Retinal pigment epithelial cell (primary cell): ENCODE results near the gene MEGF6.

ENCODE experiments used
- DNase-seq: peaks from one replicate; pipeline ENCODE4 v3.0.0-alpha.2; 2010; ENCODE audit warnings: low read depth
- H3K4me3 ChIP-seq: 2 replicates; pipeline ENCODE4 v1.5.1; 2011; ENCODE audit warnings: mild to moderate bottlenecking, low read length, control low read depth, moderate library complexity
- CTCF ChIP-seq: conservative IDR thresholded peaks from 2 replicates; pipeline ENCODE4 v1.5.1; 2011; ENCODE audit warnings: low read depth, low read length, control low read depth, inconsistent platforms

Gene MEGF6

GRCh38 chr1:3581296-3582036 is 29.8 kb downstream of the MEGF6 start:
- TF ChIP-seq CTCF = no peak
- DNase-seq = no peak
- no peak overlapping the region for H3K4me3 ChIP-seq

- TF ChIP-seq CTCF = no peak
- H3K4me3 ChIP-seq = no peak overlapping the region
- DNase-seq = no peak
Measured at GRCh38 chr1:3580231-3580630, 31.1 kb downstream of the MEGF6 start.

GRCh38 chr1:3579626-3580025 is 31.7 kb downstream of the MEGF6 start:
- TF ChIP-seq CTCF = no peak
- no peak overlapping the region for H3K4me3 ChIP-seq
- no peak for DNase-seq

- TF ChIP-seq CTCF = no peak
- no peak overlapping the region for H3K4me3 ChIP-seq
- DNase-seq = no peak
Measured at GRCh38 chr1:3578906-3579305, 32.4 kb downstream of the MEGF6 start.

- DNase-seq = no peak
- no peak overlapping the region for H3K4me3 ChIP-seq
- TF ChIP-seq CTCF = no peak
Measured at GRCh38 chr1:3578433-3578805, 32.9 kb downstream of the MEGF6 start.

- no peak for DNase-seq
- no peak for TF ChIP-seq CTCF
- no peak overlapping the region for H3K4me3 ChIP-seq
Measured at GRCh38 chr1:3577711-3578432, 33.4 kb downstream of the MEGF6 start.

- no peak overlapping the region for H3K4me3 ChIP-seq
- DNase-seq = peak; percentile 46
- peak; percentile 3 for TF ChIP-seq CTCF
Measured at GRCh38 chr1:3577300-3577699, 34.0 kb downstream of the MEGF6 start.
